ENCODE results near the gene SDK2. TPM values are rescaled to one million over a fixed set of nuclear protein-coding genes. Genes with fewer than 3 reads are reported as not detected.

The SDK2 gene
- polyA plus RNA-seq, 1 of the 3 experiments (the other 2 are of a cell fraction), result 0.02 TPM

DNA sequence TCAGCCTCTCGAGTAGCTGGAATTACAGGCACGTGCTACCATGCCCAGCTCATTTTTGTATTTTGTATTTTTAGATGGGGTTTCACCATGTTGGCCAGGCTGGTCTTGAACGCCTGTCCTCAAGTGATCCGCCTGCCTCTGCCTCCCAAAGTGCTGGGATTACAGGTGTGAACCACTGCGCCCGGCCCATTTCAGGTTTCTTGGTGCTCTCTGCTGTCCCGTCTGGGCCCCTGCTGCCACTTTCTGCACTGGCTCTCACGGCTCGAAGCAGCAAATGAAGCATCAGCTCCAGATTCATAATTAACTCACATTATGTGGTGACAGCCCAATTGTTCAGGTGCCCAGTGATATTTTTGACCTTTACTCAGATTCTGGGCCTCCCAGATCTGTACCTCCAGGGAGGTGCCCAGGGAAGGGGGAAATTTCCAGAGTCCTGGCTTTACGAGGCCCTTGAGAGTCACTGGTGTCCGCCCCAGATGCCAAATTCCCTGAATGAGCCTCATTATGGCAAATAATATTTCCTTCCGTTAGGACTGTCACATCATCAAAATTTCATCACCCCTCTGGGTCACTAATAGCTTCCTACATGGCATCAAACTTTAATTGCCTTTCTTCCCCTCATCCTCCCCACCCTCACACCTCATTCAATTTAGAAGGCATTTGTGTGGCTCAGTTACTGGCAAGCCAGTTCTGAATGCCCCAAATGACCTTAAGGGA is 9.0 kb downstream of the SDK2 start:
- Histone ChIP-seq H3F3A (replicated peaks; ENCODE audit: insufficient read depth) (no peaks in the 10 kb centered on the region), H3K36me3 (replicated peaks in 1 of 2; ENCODE audit: control insufficient read depth in 1 of 2, insufficient read depth in 2 of 2, low read length in 1 of 2) (no peaks in the 10 kb centered on the region), H3K9me2 (no peaks in the 10 kb centered on the region), H3K27me3 (ENCODE audit: insufficient read depth) (no peaks in the 10 kb centered on the region), H3K9ac (no peak overlapping the region), H3K27ac (ENCODE audit: low read depth in 2 of 2, low read length in 1 of 2) (no peak overlapping the region), H3K9me3 (no peaks in the 10 kb centered on the region), H4K20me1 (ENCODE audit: insufficient read depth) (no peaks in the 10 kb centered on the region), H3K4me2 (no peak overlapping the region), H2AFZ (ENCODE audit: low read depth) (no peak overlapping the region), H3K4me3 (ENCODE audit: low read depth in 2 of 2, low read length in 1 of 2) (no peak overlapping the region), H3K4me1 (ENCODE audit: control insufficient read depth in 1 of 2, insufficient read depth in 2 of 2, low read depth in 1 of 2, low read length in 1 of 2) (no peaks in the 10 kb centered on the region; a peak in 1 of 4 replicates), H3K79me2 (ENCODE audit: insufficient read depth) (no peaks in the 10 kb centered on the region)
- no peak for TF ChIP-seq FOSL2 (IDR thresholded peaks at IDR 0.05; ENCODE audit: borderline replicate concordance, low read depth)
- WGBS (ENCODE audit: low lambda C conversion rate), result 43% methylated on average over 12 of the region's 12 CpGs
- no peak for DNase-seq
- ChIA-PET POLR2A (no interaction called here), CTCF (interaction anchor here (0.7 to 3.8 kb wide), 13 partner anchors 7 to 564 kb away, joined by 3 to 30 read pairs (median 3); partner anchors contain the start of gene SDK2)

DNA sequence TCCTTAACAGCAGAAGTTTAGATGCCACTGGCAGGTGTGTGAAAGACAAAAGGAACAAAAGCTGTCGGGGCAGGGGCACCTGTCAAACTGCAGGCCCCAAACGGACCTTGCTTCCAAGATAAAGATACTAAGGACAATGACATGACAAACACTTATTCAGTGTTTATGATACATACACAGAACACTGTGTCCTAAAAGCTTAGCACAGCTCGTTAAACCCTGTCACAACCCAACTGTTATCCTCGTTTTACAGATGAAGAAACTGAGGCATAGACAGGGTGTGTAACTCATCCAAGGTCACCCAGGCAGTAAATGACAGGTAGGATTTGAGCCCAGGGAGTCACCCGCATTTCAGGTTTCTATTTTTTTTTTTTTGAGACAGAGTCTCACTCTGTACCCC is 9.6 kb downstream of the SDK2 start:
- H3K4me1 ChIP-seq (ENCODE audit: control insufficient read depth in 1 of 2, insufficient read depth in 2 of 2, low read depth in 1 of 2, low read length in 1 of 2), result no peaks in the 10 kb centered on the region; a peak in 1 of 4 replicates
- DNase-seq, result no peak
- CTCF ChIA-PET, result interaction anchor here (0.8 to 3.8 kb wide), 9 partner anchors 8 to 209 kb away, joined by 3 to 30 read pairs (median 4); partner anchors contain the start of gene SDK2
- no peaks in the 10 kb centered on the region for H3K27me3 ChIP-seq (ENCODE audit: insufficient read depth)
- no peak overlapping the region for H3K27ac ChIP-seq (ENCODE audit: low read depth in 2 of 2, low read length in 1 of 2)
- no peaks in the 10 kb centered on the region for H3K9me2 ChIP-seq
- no peaks in the 10 kb centered on the region for H3F3A ChIP-seq (replicated peaks; ENCODE audit: insufficient read depth)
- no peaks in the 10 kb centered on the region for H3K36me3 ChIP-seq (replicated peaks in 1 of 2; ENCODE audit: control insufficient read depth in 1 of 2, insufficient read depth in 2 of 2, low read length in 1 of 2)
- no peaks in the 10 kb centered on the region for H3K9me3 ChIP-seq
- no peak overlapping the region for H3K4me3 ChIP-seq (ENCODE audit: low read depth in 2 of 2, low read length in 1 of 2)
- WGBS (ENCODE audit: low lambda C conversion rate), result 21% methylated on average over 5 of the region's 5 CpGs
- TF ChIP-seq SIN3A (IDR thresholded peaks at IDR 0.05; ENCODE audit: borderline replicate concordance, low read depth, low read length) (no peak), POLR2AphosphoS5 (IDR thresholded peaks at IDR 0.05; ENCODE audit: low read depth, low read length) (no peak), FOSL2 (IDR thresholded peaks at IDR 0.05; ENCODE audit: borderline replicate concordance, low read depth) (no peak), GATA2 (CRISPR knock-in tag; IDR thresholded peaks at IDR 0.05) (no peak), YY1 (IDR thresholded peaks at IDR 0.05; ENCODE audit: low read depth) (no peak), TAF1 (IDR thresholded peaks at IDR 0.05; ENCODE audit: borderline replicate concordance, low read depth, low read length) (no peak), RXRA (IDR thresholded peaks at IDR 0.05; ENCODE audit: borderline replicate concordance, low read depth) (no peak), NRF1 (IDR thresholded peaks at IDR 0.05; ENCODE audit: low read depth, low read length) (no peak), FOXM1 (IDR thresholded peaks at IDR 0.05; ENCODE audit: low read depth) (no peak), EZH2phosphoT487 (IDR thresholded peaks at IDR 0.05; ENCODE audit: borderline replicate concordance, low read depth) (no peak), FOXJ3 (CRISPR knock-in tag; IDR thresholded peaks at IDR 0.05) (no peak), MEF2A (IDR thresholded peaks at IDR 0.05; ENCODE audit: borderline replicate concordance, low read depth) (no peak), EP300 (IDR thresholded peaks at IDR 0.05; ENCODE audit: borderline replicate concordance in 1 of 2, low read depth in 1 of 2, low read length in 1 of 2) (no peak)
- TF ChIP-seq, protein P1, sequence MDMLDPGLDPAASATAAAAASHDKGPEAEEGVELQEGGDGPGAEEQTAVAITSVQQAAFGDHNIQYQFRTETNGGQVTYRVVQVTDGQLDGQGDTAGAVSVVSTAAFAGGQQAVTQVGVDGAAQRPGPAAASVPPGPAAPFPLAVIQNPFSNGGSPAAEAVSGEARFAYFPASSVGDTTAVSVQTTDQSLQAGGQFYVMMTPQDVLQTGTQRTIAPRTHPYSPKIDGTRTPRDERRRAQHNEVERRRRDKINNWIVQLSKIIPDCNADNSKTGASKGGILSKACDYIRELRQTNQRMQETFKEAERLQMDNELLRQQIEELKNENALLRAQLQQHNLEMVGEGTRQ (IDR thresholded peaks at IDR 0.05; ENCODE audit: borderline replicate concordance, low read depth, low read length), result no peak
- TF ChIP-seq, protein P2, sequence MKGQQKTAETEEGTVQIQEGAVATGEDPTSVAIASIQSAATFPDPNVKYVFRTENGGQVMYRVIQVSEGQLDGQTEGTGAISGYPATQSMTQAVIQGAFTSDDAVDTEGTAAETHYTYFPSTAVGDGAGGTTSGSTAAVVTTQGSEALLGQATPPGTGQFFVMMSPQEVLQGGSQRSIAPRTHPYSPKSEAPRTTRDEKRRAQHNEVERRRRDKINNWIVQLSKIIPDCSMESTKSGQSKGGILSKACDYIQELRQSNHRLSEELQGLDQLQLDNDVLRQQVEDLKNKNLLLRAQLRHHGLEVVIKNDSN (IDR thresholded peaks at IDR 0.05; ENCODE audit: borderline replicate concordance, low read depth), result no peak
- TF ChIP-seq, protein P3, sequence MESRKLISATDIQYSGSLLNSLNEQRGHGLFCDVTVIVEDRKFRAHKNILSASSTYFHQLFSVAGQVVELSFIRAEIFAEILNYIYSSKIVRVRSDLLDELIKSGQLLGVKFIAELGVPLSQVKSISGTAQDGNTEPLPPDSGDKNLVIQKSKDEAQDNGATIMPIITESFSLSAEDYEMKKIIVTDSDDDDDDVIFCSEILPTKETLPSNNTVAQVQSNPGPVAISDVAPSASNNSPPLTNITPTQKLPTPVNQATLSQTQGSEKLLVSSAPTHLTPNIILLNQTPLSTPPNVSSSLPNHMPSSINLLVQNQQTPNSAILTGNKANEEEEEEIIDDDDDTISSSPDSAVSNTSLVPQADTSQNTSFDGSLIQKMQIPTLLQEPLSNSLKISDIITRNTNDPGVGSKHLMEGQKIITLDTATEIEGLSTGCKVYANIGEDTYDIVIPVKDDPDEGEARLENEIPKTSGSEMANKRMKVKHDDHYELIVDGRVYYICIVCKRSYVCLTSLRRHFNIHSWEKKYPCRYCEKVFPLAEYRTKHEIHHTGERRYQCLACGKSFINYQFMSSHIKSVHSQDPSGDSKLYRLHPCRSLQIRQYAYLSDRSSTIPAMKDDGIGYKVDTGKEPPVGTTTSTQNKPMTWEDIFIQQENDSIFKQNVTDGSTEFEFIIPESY (IDR thresholded peaks at IDR 0.05; ENCODE audit: borderline replicate concordance, low read depth), result no peak
- H3K4me2 ChIP-seq, result no peak overlapping the region
- no peak overlapping the region for H3K9ac ChIP-seq
- H4K20me1 ChIP-seq (ENCODE audit: insufficient read depth), result no peaks in the 10 kb centered on the region
- H2AFZ ChIP-seq (ENCODE audit: low read depth), result no peak overlapping the region
- POLR2A ChIA-PET, result no interaction called here
- no peaks in the 10 kb centered on the region for H3K79me2 ChIP-seq (ENCODE audit: insufficient read depth)
